T1000 (cell line): Measurements from ENCODE around the gene SRGAP3.

ENCODE experiments used
- DNase-seq: peaks from one replicate; lab custom pipeline; 2025; ENCODE audit warnings: mixed read lengths; lab: John Stamatoyannopoulos, UW

The SRGAP3 gene

DNA sequence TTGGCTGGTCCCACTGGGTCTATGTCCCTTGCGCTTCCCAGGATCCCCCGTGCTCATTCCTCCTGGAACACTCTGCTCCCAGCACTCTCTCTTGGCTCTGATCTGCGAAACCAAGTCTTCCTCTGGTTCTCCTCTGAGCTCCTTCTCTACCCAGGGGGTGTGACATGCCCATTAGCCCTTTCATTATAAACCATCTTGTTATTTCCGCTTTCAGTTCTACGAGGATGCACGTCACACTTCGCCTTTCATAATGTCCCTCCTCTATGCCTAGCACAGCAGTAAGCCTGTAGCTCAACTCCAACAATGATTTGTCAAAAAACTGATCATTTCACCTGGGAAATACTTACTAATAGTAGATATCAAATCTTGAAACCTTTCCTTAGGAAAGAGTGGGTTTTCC lies 234.2 kb downstream of the SRGAP3 start:
- no peak for DNase-seq

GRCh38 chr3:9013782-9014563 lies 235.5 kb downstream of the SRGAP3 start:
- DNase-seq, result no peak

DNA sequence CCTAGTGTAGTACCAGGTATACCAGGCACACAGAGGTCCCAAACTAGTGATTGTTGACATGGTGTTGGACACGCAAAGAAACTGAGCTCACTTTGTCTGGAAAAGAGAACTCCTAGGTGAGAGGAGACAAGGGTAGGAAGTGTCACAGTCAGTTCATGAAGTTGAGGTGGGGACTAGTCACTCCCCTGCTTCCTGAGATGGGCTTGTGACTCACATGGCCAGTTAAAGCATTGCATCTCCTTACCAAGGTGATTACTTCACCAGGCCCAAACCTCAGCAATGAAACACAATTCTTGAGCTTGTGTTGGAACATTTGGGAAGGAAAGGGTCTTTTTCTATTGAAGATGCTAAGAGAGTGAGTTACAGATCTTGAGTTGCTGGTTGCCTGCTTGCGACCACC lies 236.9 kb downstream of the SRGAP3 start:
- DNase-seq, result no peak

- no peak for DNase-seq
Measured at GRCh38 chr3:9009976-9010545, 239.4 kb downstream of the SRGAP3 start.

GRCh38 chr3:9008550-9009255 lies 240.7 kb downstream of the SRGAP3 start:
- no peak for DNase-seq

DNA sequence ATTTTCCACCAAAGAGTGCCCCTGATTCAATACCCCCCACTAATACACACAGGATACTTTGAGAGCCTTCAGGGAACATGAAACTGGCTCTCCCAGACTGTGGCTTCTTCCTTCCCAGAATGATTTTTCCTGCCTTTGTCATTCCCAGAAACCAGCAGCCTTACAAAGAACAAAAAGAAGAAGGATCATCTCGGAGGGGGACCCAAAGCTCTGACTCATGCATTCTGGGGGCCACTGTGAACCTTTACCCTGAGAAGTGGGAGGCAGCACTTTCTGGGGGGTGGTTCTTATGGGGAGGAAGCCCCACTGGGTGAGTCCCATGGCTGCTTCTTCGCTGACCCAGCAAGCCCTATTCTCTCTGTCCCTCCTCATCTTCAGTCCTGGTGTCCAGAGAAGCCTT lies 241.5 kb downstream of the SRGAP3 start:
- no peak for DNase-seq

DNA sequence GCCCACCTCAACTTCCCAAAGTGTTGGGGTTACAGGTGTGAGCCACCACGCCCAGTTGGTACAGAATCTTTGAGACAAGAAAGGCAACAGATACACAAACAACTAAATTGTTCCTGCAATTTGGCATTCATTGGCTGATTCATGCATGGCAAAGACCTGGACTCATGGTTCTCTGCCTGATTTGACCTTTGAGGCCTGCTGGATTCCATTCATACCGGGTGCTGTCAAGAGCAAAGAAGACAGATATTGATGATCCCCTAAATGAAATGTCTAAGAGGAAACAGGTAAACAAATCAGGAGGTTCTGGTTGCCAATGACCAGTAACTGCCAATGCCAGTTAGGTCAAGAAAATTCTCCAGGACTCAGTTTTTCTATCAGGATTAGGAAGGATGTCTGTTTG lies 242.2 kb downstream of the SRGAP3 start:
- no peak for DNase-seq

- DNase-seq, result no peak
Measured at GRCh38 chr3:9000041-9000440, 249.4 kb downstream of the SRGAP3 start.

GRCh38 chr3:8997151-8997550 lies 252.3 kb downstream of the SRGAP3 start:
- DNase-seq, result no peak

DNA sequence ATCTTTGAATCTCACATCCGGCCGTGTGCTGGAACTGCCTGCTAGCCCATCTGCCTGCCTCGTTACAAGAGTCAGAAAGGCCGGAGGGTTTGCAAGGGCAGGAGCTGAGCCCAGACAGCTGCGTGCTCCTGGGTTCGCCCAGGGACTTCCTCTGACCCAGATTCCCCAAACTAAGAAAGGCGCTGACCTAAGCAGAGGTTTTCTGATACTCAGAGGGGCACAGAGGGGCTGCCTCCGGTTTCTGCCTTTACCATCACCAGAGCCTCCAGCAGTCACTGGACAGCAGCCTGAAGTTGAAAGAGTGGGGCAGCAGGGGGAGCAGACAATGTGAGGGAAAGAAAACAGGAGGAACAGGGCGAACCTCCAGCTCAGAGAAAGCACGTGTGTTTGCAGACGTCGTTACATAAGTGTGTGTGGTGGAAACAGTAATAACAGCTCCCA lies 252.7 kb downstream of the SRGAP3 start:
- DNase-seq, result no peak

GRCh38 chr3:8996216-8996615 lies 253.2 kb downstream of the SRGAP3 start:
- no peak for DNase-seq

- DNase-seq, result no peak
Measured at GRCh38 chr3:8994226-8994625, 255.2 kb downstream of the SRGAP3 start.

GRCh38 chr3:8993331-8993730 lies 256.1 kb downstream of the SRGAP3 start:
- no peak for DNase-seq

DNA sequence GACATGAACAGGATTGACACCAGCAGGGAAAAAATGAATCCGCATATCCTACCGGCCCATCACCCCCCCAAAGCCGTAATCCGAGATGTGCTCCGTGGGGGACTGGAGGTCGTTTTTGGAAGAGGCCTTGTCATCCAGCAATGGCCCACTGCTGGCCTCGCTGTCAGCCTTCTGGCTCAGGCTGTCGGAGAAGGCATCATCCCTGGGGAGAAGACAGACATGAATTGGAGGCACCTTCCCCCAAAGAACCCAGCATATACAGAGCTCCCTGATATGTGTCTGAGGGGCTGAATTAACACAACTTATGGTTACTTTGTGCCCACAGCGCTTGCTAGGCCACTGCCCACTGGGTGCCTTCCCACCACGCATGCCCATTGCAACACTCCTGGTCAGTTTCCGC lies 256.6 kb downstream of the SRGAP3 start:
- no peak for DNase-seq

- no peak for DNase-seq
Measured at GRCh38 chr3:8992199-8992598, 257.2 kb downstream of the SRGAP3 start.

DNA sequence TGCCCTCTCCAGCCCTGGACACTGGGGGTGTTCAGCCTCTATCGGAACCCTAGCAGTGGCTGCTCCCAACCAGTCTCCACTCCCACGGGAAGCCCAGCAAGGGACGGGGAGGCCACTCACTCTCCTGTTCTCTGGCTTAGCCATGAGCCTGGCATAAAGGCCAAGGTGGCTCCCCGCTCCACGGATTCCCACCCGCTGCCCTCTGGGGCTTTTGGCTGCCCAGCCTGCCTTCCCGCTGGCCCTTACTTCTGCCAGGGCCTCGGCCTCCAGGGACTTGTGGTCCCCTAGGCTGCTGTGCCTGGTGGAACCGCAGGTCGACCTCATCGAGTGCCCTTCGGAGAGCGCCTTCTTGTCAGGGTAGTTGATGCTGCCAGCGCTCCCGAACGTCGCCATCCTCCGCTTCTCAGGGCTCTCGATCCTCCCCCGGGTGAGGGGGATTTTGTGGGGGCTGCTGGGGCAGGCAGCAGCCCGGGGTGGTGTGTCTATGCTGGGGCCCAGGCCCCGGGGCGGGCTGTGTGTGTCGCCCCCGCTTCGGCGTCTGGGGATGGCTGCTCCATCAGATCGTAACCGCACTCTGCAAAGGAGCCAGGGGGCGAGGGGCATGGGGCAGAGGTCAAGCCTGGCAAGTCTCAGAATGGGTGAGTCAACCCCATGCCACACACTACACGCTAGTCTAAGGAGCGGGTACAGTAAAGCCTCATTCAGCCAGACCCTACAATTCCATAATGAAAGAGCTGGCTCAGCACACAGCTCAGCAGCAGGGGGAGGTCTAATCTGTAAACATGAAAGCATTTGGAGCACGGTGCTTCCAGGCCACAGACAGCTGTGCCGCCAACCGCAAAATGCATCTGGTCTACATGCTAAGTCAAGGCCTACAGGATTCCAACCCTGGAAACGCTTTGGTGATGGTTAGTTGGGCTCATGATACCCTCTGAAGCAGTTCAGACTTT lies 258.9 kb downstream of the SRGAP3 start:
- no peak for DNase-seq

- DNase-seq, result no peak
Measured at GRCh38 chr3:8988791-8989558, 260.5 kb downstream of the SRGAP3 start.

GRCh38 chr3:8988384-8988655 lies 261.1 kb downstream of the SRGAP3 start:
- no peak for DNase-seq

- DNase-seq, result no peak
Measured at GRCh38 chr3:8987645-8988383, 261.6 kb downstream of the SRGAP3 start.

- no peak for DNase-seq
Measured at GRCh38 chr3:8987226-8987625, 262.2 kb downstream of the SRGAP3 start.

GRCh38 chr3:8986741-8987140 lies 262.7 kb downstream of the SRGAP3 start:
- DNase-seq, result no peak
